Thyroid gland (tissue), 4 donors: ENCODE results near the gene PARD3B. TPM values are rescaled to one million over a fixed set of nuclear protein-coding genes. Genes with fewer than 3 reads are reported as not detected.

Experiments
- DNase-seq, 2 donors: peaks; one replicate each; pipeline ENCODE4 v3.0.0-alpha.2; 2019
- H3K27ac ChIP-seq, 3 donors: fragments of 200-600 bp; sonication (generic); 1 replicate in 2 of 3; 2 replicates in 1 of 3; pipeline ENCODE4 v1.5.1; 2016 to 2019; ENCODE audit warnings: mild to moderate bottlenecking in 1 of 3, moderate library complexity in 1 of 3
- H3K27me3 ChIP-seq: fragments of 200-600 bp; sonication (generic); one replicate; pipeline ENCODE4 v1.5.1; 2019
- H3K36me3 ChIP-seq, 2 donors: fragments of 200-600 bp; sonication (generic); one replicate each; pipeline ENCODE4 v1.5.1; 2016 to 2019
- H3K4me1 ChIP-seq, 2 donors: fragments of 200-600 bp; sonication (generic); one replicate each; pipeline ENCODE4 v1.5.1; 2017 to 2019
- H3K4me3 ChIP-seq, 3 donors: fragments of 200-600 bp; sonication (generic); replicated peaks in 1 of 3; 1 replicate in 2 of 3; 2 replicates in 1 of 3; pipeline ENCODE4 v1.5.1; 2016; ENCODE audit warnings: mild to moderate bottlenecking in 1 of 3
- H3K9me3 ChIP-seq: fragments of 200-600 bp; sonication (generic); one replicate; pipeline ENCODE4 v1.5.1; 2017
- CTCF ChIP-seq, 6 experiments: fragments of 200-600 bp in 3 of 6; fragments of 450-650 bp in 3 of 6; sonication (generic) in 3 of 6; IDR thresholded peaks; one replicate each; pipeline ENCODE4 v1.5.1; 2016 to 2019; ENCODE audit warnings: antibody characterized with exemption in 6 of 6, mild to moderate bottlenecking in 2 of 6, inconsistent platforms in 1 of 6, moderate library complexity in 1 of 6
- POLR2A ChIP-seq, 2 donors: fragments of 450-650 bp; IDR thresholded peaks; one replicate each; pipeline ENCODE4 v1.6.1; 2017; ENCODE audit warnings: antibody characterized with exemption in 2 of 2, mild to moderate bottlenecking in 2 of 2, moderate library complexity in 1 of 2
- WGBS, 2 donors: methylation state at CpG; one replicate each; pipeline ENCODE4 v1.1.5; 2017; 5-methylcytosine and 5-hydroxymethylcytosine counted together
- intact Hi-C: fragments of 100-400 bp; cut with DNase I; formaldehyde crosslinking; loops from one replicate; pipeline ENCODE4 v1.15.1; 2023
- total RNA-seq, 4 donors: library from RNA; depleted of rRNA; stranded (reverse); fragments of >200 nt; gene quantifications; one replicate each; pipeline ENCODE4 v1.2.3, GENCODE V29; 2016

The PARD3B gene
- total RNA-seq, 4 donors from 2014 or later, result 27.0 to 43.4 (median 34.6) TPM

GRCh38 chr2:205654878-205655605 is 1109.8 kb downstream of the PARD3B start:
- Histone ChIP-seq H3K9me3 (no peaks in the 10 kb centered on the region), H3K4me1 (no peaks in the 10 kb centered on the region), H3K27ac (no peak overlapping the region), H3K4me3 (no peak overlapping the region), H3K36me3 (no peaks in the 10 kb centered on the region), H3K27me3 (no peaks in the 10 kb centered on the region)
- DNase-seq, result no peak
- TF ChIP-seq CTCF (IDR thresholded peaks at IDR 0.05) (no peak), POLR2A (IDR thresholded peaks at IDR 0.05) (no peak)
- 88 to 90% methylated on average over 9 to 10 of the region's 10 CpGs for WGBS, 2 donors
- intact Hi-C loops, result no loop called here

GRCh38 chr2:205655779-205656456 is 1110.6 kb downstream of the PARD3B start:
- H3K9me3 ChIP-seq, result no peaks in the 10 kb centered on the region
- no peak overlapping the region for H3K27ac ChIP-seq
- no peaks in the 10 kb centered on the region for H3K4me1 ChIP-seq
- no peak for DNase-seq
- H3K36me3 ChIP-seq, result no peaks in the 10 kb centered on the region
- H3K4me3 ChIP-seq, result no peak overlapping the region
- TF ChIP-seq CTCF (IDR thresholded peaks at IDR 0.05) (no peak), POLR2A (IDR thresholded peaks at IDR 0.05) (no peak)
- intact Hi-C loops, result no loop called here
- WGBS, 2 donors, result 77% methylated on average over 6 of the region's 6 CpGs
- H3K27me3 ChIP-seq, result no peaks in the 10 kb centered on the region

GRCh38 chr2:205656461-205656860 is 1111.2 kb downstream of the PARD3B start:
- Histone ChIP-seq H3K4me3 (no peak overlapping the region), H3K27ac (no peak overlapping the region), H3K4me1 (no peaks in the 10 kb centered on the region), H3K27me3 (no peaks in the 10 kb centered on the region), H3K36me3 (no peaks in the 10 kb centered on the region), H3K9me3 (no peaks in the 10 kb centered on the region)
- 92 to 94% methylated on average over 7 of the region's 7 CpGs for WGBS, 2 donors
- intact Hi-C loops, result no loop called here
- DNase-seq, result no peak
- TF ChIP-seq POLR2A (IDR thresholded peaks at IDR 0.05), result no peak
- no peak for TF ChIP-seq CTCF (IDR thresholded peaks at IDR 0.05)

- no peak for DNase-seq
- Histone ChIP-seq H3K36me3 (no peaks in the 10 kb centered on the region), H3K4me1 (no peaks in the 10 kb centered on the region), H3K27me3 (no peaks in the 10 kb centered on the region), H3K4me3 (no peak overlapping the region), H3K27ac (no peak overlapping the region), H3K9me3 (no peaks in the 10 kb centered on the region)
- 75 to 77% methylated on average over 4 of the region's 4 CpGs for WGBS, 2 donors
- intact Hi-C loops, result no loop called here
- TF ChIP-seq CTCF (IDR thresholded peaks at IDR 0.05) (no peak), POLR2A (IDR thresholded peaks at IDR 0.05) (no peak)
These were observed 1111.7 kb downstream of the PARD3B start for GRCh38 chr2:205656941-205657340.

GRCh38 chr2:205657579-205657978 is 1112.3 kb downstream of the PARD3B start:
- H3K27ac ChIP-seq, result no peak overlapping the region
- intact Hi-C loops, result no loop called here
- no peak for DNase-seq
- no peak for TF ChIP-seq CTCF (IDR thresholded peaks at IDR 0.05)
- TF ChIP-seq POLR2A (IDR thresholded peaks at IDR 0.05), result no peak
- H3K36me3 ChIP-seq, result no peaks in the 10 kb centered on the region
- no peaks in the 10 kb centered on the region for H3K27me3 ChIP-seq
- no peak overlapping the region for H3K4me3 ChIP-seq
- 49 to 63% methylated on average over 3 of the region's 3 CpGs for whole genome bisulfite sequencing, 2 donors
- H3K4me1 ChIP-seq, result no peaks in the 10 kb centered on the region
- H3K9me3 ChIP-seq, result no peaks in the 10 kb centered on the region
